Ishikawa (cell line): Measurements from ENCODE around the gene DCN.

Experiments used
- CEBPB ChIP-seq: IDR thresholded peaks from 2 replicates; pipeline ENCODE4 v1.6.1; 2012
- CREB1 ChIP-seq: IDR thresholded peaks from 2 replicates; pipeline ENCODE4 v1.6.1; 2012; ENCODE audit warnings: low read depth
- EGR1 ChIP-seq: IDR thresholded peaks from 2 replicates; pipeline ENCODE4 v1.6.1; 2012
- EP300 ChIP-seq: IDR thresholded peaks from 2 replicates; pipeline ENCODE4 v1.6.1; 2012; ENCODE audit warnings: borderline replicate concordance
- FOXM1 ChIP-seq: IDR thresholded peaks from 2 replicates; pipeline ENCODE4 v1.6.1; 2012; ENCODE audit warnings: low read depth, borderline replicate concordance
- MAX ChIP-seq: IDR thresholded peaks from 2 replicates; pipeline ENCODE4 v1.6.1; 2012
- NFIC ChIP-seq: IDR thresholded peaks from 2 replicates; pipeline ENCODE4 v1.6.1; 2012
- RAD21 ChIP-seq: IDR thresholded peaks from 2 replicates; pipeline ENCODE4 v1.6.1; 2012; ENCODE audit warnings: low read depth
- TAF1 ChIP-seq: IDR thresholded peaks from 2 replicates; pipeline ENCODE4 v1.6.1; 2012; ENCODE audit warnings: low read depth, mild to moderate bottlenecking
- TCF12 ChIP-seq: IDR thresholded peaks from 2 replicates; pipeline ENCODE4 v1.6.1; 2012; ENCODE audit warnings: low read depth
- TEAD4 ChIP-seq: IDR thresholded peaks from 2 replicates; pipeline ENCODE4 v1.6.1; 2012
- USF1 ChIP-seq: IDR thresholded peaks from 2 replicates; pipeline ENCODE4 v1.6.1; 2012
- YY1 ChIP-seq: IDR thresholded peaks from 2 replicates; pipeline ENCODE4 v1.6.1; 2012; ENCODE audit warnings: low read depth
- ZBTB7A ChIP-seq: IDR thresholded peaks from 2 replicates; pipeline ENCODE4 v1.6.1; 2012; ENCODE audit warnings: low read depth
- TF ChIP-seq, protein P1 (sequence below): IDR thresholded peaks from 2 replicates; pipeline ENCODE4 v1.6.1; 2012; ENCODE audit warnings: low read depth, mild to moderate bottlenecking

DCN gene

GRCh38 chr12:91225316-91225715 is 42.7 kb upstream of the DCN start:
- TF ChIP-seq CEBPB (no peak), ZBTB7A (no peak), EGR1 (no peak), USF1 (no peak), RAD21 (no peak), CREB1 (no peak), MAX (no peak), NFIC (no peak), TEAD4 (no peak), TAF1 (no peak), FOXM1 (no peak), TCF12 (no peak), YY1 (no peak), EP300 (no peak)
- TF ChIP-seq, protein P1, sequence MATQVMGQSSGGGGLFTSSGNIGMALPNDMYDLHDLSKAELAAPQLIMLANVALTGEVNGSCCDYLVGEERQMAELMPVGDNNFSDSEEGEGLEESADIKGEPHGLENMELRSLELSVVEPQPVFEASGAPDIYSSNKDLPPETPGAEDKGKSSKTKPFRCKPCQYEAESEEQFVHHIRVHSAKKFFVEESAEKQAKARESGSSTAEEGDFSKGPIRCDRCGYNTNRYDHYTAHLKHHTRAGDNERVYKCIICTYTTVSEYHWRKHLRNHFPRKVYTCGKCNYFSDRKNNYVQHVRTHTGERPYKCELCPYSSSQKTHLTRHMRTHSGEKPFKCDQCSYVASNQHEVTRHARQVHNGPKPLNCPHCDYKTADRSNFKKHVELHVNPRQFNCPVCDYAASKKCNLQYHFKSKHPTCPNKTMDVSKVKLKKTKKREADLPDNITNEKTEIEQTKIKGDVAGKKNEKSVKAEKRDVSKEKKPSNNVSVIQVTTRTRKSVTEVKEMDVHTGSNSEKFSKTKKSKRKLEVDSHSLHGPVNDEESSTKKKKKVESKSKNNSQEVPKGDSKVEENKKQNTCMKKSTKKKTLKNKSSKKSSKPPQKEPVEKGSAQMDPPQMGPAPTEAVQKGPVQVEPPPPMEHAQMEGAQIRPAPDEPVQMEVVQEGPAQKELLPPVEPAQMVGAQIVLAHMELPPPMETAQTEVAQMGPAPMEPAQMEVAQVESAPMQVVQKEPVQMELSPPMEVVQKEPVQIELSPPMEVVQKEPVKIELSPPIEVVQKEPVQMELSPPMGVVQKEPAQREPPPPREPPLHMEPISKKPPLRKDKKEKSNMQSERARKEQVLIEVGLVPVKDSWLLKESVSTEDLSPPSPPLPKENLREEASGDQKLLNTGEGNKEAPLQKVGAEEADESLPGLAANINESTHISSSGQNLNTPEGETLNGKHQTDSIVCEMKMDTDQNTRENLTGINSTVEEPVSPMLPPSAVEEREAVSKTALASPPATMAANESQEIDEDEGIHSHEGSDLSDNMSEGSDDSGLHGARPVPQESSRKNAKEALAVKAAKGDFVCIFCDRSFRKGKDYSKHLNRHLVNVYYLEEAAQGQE: no peak

DNA sequence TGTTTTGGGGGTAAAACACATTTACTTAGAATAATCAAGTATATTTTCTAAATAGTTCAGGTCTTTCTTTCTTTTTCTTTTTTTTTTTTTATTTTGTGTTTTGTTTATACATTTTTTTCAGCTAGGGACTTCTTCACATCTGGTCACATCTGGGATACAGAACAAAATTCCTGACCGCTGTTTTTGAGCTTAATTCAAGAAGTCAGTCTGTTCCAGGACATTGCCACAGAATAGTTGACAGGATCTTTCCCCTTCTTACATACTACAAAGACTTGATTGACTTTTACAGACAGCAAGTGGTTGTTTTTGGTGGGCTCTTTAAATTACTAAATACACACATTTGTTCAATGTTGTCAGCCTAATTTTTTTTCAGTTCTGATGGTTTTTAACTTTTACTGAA is 41.8 kb upstream of the DCN start:
- TF ChIP-seq MAX (no peak), USF1 (no peak), RAD21 (no peak), CREB1 (no peak), TAF1 (no peak), NFIC (no peak), TEAD4 (no peak), CEBPB (no peak), EGR1 (no peak), YY1 (no peak), TCF12 (no peak), FOXM1 (no peak), ZBTB7A (no peak), EP300 (no peak)
- TF ChIP-seq, protein P1: no peak

- no peak for TF ChIP-seq CEBPB
- TF ChIP-seq TAF1: no peak
- no peak for TF ChIP-seq MAX
- TF ChIP-seq, protein P1: no peak
- no peak for TF ChIP-seq YY1
Measured at GRCh38 chr12:91222746-91223145, 40.1 kb upstream of the DCN start.

DNA sequence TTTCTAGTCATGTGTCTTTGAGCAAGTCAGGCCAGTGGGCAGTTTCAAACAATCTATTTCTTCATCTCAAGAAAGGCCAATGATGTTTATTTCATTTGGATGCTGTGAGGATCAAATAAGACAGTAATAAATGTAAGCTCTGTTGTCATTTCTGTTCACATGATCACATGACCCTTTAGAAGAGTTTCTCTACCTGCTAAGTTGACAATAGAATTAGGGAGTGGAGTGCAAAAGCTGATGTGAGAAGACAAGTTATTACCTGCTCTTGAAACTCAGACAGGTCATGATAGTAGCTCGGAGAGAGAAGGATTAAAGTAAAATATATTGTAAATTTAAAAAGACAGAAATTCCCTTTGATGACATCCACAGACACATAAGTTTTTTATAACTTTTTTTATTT is 37.3 kb upstream of the DCN start:
- TF ChIP-seq NFIC (no peak), CEBPB (no peak), RAD21 (no peak), TAF1 (no peak), TCF12 (no peak), ZBTB7A (no peak), EP300 (no peak), YY1 (no peak), CREB1 (no peak), MAX (no peak)
